LNCaP clone FGC (cell line): ENCODE data around the gene C20orf141.

Experiments used
- DNase-seq: peaks from one replicate; pipeline ENCODE4 v3.0.0-alpha.2; 2011; ENCODE audit warnings: low read depth
- H3K4me3 ChIP-seq: 2 replicates; pipeline ENCODE4 v1.5.1; 2011; ENCODE audit warnings: mild to moderate bottlenecking, low read depth, low read length, control low read depth
- CTCF ChIP-seq: IDR thresholded peaks from 2 replicates; pipeline ENCODE4 v1.5.1; 2012; ENCODE audit warnings: mild to moderate bottlenecking; ENCODE audit not compliant: control insufficient read depth, insufficient read depth; ENCODE audit errors: extremely low read depth

The C20orf141 gene

GRCh38 chr20:2834401-2835110, 19.8 kb downstream of the C20orf141 start:
- H3K4me3 ChIP-seq, result no peak overlapping the region
- TF ChIP-seq CTCF, result no peak
- no peak for DNase-seq

GRCh38 chr20:2835331-2835796, 20.6 kb downstream of the C20orf141 start:
- DNase-seq, result no peak
- no peak overlapping the region for H3K4me3 ChIP-seq
- TF ChIP-seq CTCF, result no peak

- no peak for DNase-seq
- no peak overlapping the region for H3K4me3 ChIP-seq
- no peak for TF ChIP-seq CTCF
Measured at GRCh38 chr20:2836035-2836434, 21.2 kb downstream of the C20orf141 start.

- no peak for TF ChIP-seq CTCF
- no peak overlapping the region for H3K4me3 ChIP-seq
- no peak for DNase-seq
Measured at GRCh38 chr20:2837221-2837960, 22.6 kb downstream of the C20orf141 start.

- no peak for DNase-seq
- TF ChIP-seq CTCF, result no peak
- no peak overlapping the region for H3K4me3 ChIP-seq
Measured at GRCh38 chr20:2838170-2838797, 23.5 kb downstream of the C20orf141 start.

- TF ChIP-seq CTCF, result no peak
Measured at GRCh38 chr20:2838847-2839671, 24.3 kb downstream of the C20orf141 start.

More at GRCh38 chr20:2838847-2839671, 24.3 kb downstream of the C20orf141 start:
- DNase-seq, result no peak
- no peak overlapping the region; the same call in 1 of the 2 replicates for H3K4me3 ChIP-seq
